ENCODE results near the gene WAC.

The WAC gene

GRCh38 chr10:28669227-28670173, 136.6 kb downstream of the WAC start:
- DNase-seq, result no peak
